Hair follicular keratinocyte (primary cell): ENCODE results near the gene HOXD12. TPM values are rescaled to one million over a fixed set of nuclear protein-coding genes. Genes with fewer than 3 reads are reported as not detected.

Source experiments
- total RNA-seq: library from RNA; depleted of rRNA; stranded (reverse); fragments of >200 nt; gene quantifications from 2 replicates; pipeline ENCODE4 v1.2.3, GENCODE V29; 2015

The HOXD12 gene
- total RNA-seq, result not detected in 2 replicates

GRCh38 chr2:176099728-176100546 lies at the start of gene HOXD12:
HOXD12 (plus strand) TSS chr2:176099795; CDS start chr2:176099802, 7 bp downstream.

GRCh38 chr2:176083796-176084261 lies 15.8 kb upstream of the HOXD12 start, which contains the start of gene EVX2:
EVX2 (minus strand) TSS chr2:176083962; CDS start chr2:176083776, 186 bp downstream.

GRCh38 chr2:176092270-176093144 lies 7.1 kb upstream of the HOXD12 start, which contains the start of gene HOXD13:
HOXD13 (plus strand) TSS chr2:176092721; CDS start chr2:176092891, 170 bp downstream.

GRCh38 chr2:176106581-176107539 lies 7.3 kb downstream of the HOXD12 start, which contains the start of gene HOXD11:
HOXD11 (plus strand) TSS chr2:176107280; CDS start chr2:176107356, 76 bp downstream.

GRCh38 chr2:176115883-176116813 lies 16.6 kb downstream of the HOXD12 start, which contains the start of gene HOXD10:
HOXD10 (plus strand) TSS chr2:176116778; CDS start chr2:176116834, 56 bp downstream.

GRCh38 chr2:176122683-176123410 lies 23.3 kb downstream of the HOXD12 start, which contains the start of gene HOXD9:
HOXD9 (plus strand) TSS chr2:176122719; CDS start chr2:176122769, 50 bp downstream.

GRCh38 chr2:176128982-176129796 lies 29.6 kb downstream of the HOXD12 start, which contains the start of gene HOXD8:
HOXD8 (plus strand) TSS chr2:176129705; CDS start chr2:176130367, 662 bp downstream.

GRCh38 chr2:176151442-176152287 lies 52.1 kb downstream of the HOXD12 start, which contains the start of gene HOXD4:
HOXD4 (plus strand) TSS chr2:176151550; CDS start chr2:176151634, 84 bp downstream.

Other genes with a start within 250 kb of the HOXD12 start
- 13.9 and 17.6 TPM in 2 replicates for gene LNPK, start 97.5 kb upstream of the HOXD12 start, total RNA-seq
- not detected in 2 replicates for gene EVX2, start 15.8 kb upstream of the HOXD12 start, total RNA-seq
- not detected in 2 replicates for gene HOXD13, start 7.1 kb upstream of the HOXD12 start, total RNA-seq
- not detected in 2 replicates for gene HOXD11, start 7.5 kb downstream of the HOXD12 start, total RNA-seq
- not detected in 2 replicates for gene HOXD10, start 17.0 kb downstream of the HOXD12 start, total RNA-seq
- gene HOXD9, start 22.9 kb downstream of the HOXD12 start, total RNA-seq, result not detected in 2 replicates
- 1.2 TPM in 1 of 2 replicates, not detected in the other for gene HOXD8, start 29.9 kb downstream of the HOXD12 start, total RNA-seq
- gene HOXD4, start 51.8 kb downstream of the HOXD12 start, total RNA-seq, result not detected in 2 replicates
- not detected in 2 replicates for gene HOXD3, start 57.5 kb downstream of the HOXD12 start, total RNA-seq
- not detected in 2 replicates for gene HOXD1, start 88.9 kb downstream of the HOXD12 start, total RNA-seq
- gene MTX2, start 169.6 kb downstream of the HOXD12 start, total RNA-seq, result 53.0 and 60.5 TPM in 2 replicates